ENCODE measurements around the gene PCMTD2.
"Not testable (repeated sequence)": the region's sequence is repeated elsewhere in the genome, so short reads cannot be mapped to it uniquely, and the experiment has no call there.

The PCMTD2 gene

DNA sequence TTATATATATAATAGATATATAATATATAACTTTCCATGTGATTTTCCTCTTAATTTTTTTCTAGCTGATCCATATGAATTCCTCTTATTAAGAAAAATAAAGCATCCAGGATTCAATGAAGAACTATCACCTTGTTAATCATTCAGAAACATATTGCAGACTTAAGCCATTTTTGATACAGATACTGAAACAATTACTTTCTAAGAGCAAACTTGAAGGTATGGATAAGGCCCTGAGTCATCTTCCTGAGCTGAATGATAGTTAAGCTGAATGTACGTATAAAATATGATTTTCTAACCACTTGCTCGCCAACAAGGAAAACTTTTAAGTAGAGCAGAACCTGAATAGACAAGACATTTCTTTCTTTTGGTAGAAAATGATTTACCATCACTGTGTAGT lies 47.5 kb downstream of the PCMTD2 start:
- not testable (repeated sequence) for DNase-seq

DNA sequence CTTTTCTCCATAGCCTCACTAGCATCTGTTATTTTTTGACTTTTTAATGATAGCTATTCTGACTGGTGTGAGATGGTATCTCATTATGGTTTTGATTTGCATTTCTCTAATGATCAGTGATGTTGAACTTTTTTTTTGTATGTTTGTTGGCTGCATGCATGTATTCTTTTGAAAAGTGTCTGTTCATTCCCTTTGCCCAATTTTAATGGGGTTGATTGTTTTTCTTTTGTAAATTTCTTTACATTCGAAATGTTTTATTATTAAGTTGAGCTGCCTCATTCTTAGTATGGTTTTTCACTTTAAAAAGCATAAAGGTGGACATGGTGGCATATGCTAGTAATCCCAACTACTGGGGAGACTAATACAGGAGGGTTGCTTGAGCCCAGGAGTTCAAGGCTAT lies 58.2 kb downstream of the PCMTD2 start:
- not testable (repeated sequence) for DNase-seq

DNA sequence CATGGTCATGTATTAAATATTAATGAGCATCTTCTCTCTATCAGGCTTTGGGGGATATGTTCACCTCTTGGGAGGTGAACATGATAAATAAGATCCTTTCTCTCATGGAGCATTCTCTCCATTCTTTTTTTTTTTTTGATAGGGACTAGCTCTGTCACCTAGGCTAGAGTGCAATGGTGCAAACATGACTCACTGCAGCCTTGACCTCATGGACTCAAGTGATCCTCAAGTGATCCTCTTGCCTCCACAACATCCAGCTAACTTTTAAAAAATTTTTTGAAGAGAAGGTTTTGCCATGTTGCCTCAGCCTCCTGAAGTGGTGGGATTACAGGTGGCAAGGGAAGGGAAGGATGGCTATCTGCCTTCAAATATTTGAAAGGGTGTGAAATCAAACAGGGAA lies 59.8 kb downstream of the PCMTD2 start:
- DNase-seq = not testable (repeated sequence)

DNA sequence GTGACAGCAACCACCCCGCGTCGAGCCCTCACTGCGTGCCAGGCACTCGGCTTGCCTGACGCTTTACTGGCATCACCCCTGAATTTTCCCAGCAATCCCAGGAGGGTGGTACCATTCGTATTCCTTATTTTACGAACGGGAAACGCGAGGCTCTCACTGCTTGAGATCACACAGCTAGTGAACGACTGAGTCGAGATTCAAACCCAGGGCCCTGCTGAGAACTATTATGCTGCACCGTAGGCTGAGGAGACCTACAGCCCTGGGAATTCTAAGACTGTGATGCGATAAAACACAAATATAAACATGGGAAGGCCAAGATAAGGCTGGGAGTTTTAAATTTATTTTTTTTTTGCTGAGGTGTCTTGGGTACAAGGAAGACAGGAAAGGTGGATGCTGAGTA lies 60.3 kb downstream of the PCMTD2 start:
- DNase-seq = not testable (repeated sequence)

DNA sequence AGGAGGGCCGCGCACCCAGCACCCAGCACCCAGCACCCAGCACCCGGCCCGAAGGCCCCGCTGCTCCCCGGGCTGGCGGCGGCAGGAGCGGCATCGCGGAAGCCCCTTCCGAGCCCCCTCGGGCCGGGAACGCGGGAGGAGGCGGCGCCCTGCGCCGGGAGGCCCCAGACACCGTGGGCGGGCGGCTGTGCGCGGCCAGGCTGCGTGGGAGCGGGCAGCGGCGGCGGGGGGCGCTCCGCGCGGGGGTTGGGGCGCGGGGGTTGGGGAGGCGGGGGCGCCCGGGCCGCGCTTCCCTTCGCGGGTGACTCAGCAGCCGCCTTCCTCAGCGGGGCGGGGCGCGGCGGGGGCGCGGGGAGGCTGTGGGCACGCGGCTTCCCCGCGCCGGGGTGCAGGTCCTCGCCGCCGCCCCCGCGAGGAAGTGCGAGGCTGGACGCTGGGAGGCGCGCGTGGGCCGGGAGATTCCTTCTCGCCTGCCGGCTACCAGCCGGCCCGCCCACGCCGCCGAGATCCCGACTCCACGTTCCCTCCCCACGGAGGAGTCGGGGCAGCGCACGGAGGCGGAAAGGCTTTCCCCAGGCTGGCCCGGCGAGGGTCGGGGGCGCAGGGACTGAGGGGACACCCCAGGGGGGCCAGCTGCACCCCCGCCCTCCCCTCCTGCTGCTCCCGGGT lies 61.0 kb downstream of the PCMTD2 start:
- not testable (repeated sequence) for DNase-seq

DNA sequence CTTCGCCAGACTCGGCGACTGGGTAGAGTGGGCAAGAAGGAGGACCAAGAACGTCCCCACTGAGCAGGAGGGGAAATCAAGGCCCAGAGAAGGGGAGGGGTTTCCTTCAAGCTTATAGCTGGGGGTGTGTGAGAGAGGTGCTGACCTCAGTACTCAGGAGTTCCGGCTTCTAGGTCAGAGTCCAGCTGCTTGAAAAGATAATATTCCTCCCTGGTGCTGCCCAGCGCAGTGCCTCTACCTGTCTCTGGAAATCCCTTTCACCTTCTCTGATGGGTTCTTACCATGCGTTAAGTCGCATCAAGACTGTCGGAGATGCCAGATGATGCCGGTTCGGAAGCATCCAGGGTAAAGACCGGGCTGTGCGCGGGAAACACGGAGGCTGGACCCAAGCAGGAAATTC lies 61.8 kb downstream of the PCMTD2 start:
- not testable (repeated sequence) for DNase-seq

DNA sequence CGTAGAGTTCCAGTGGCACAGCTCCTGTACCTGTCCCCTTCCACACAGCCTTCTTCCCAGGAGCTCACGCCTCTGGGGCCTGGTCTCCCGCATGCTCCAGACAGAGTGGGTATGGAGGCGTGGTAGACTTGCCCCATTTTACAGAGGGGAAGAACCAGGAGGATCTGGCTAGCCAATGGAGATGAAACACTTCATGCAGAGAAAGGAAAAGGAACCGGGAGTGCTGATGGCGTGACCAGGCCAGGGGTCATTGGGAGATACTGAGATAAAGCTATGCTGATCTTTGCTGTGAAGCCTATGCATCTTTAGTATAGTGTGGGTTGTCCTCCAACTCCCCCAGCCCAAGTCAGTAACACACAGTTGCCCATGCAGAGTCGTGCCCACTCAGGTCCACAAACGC lies 62.5 kb downstream of the PCMTD2 start:
- DNase-seq = not testable (repeated sequence)

DNA sequence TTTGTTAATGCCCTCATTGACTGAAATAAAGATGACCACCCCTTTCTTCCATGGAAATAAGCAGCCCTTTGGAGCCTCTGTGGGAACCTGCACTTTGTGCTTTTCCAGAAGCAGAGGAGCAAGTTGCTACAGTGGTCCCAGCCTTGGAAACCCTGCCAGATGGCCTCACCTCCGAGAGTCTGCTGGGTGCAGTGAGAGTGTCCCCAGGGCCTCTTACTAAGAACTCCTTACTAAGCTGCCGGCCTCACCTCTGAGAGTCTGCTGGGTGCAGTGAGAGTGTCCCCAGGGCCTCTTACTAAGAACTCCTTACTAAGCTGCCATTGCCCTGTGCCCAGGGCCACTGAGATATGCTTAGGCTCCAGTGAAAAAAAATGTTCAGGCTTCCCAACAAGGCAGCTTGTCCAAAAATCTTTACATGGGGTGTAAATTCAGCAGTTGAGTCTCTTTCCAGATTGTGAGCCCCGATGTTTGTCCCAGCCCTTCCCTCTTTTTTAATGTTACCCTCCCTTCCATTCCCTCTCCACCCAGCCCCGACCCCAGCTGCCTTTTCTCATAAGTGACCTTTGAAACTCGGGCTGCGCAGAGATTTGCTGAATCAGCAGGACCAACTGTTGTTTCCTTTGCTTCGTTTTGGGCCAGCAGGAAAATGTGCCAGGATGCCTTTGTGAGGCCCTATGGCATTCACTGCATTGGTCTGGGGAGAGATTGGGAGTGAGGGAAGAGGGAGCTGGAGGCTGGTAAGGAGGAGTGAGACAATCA lies 66.7 kb downstream of the PCMTD2 start:
- not testable (repeated sequence) for DNase-seq

All from activated gamma-delta T cell (primary cell).